Esophagus muscularis mucosa (tissue), 4 donors: ENCODE measurements around the gene C21orf58. TPM values are rescaled to one million over a fixed set of nuclear protein-coding genes. Genes with fewer than 3 reads are reported as not detected.

ENCODE experiments used
- DNase-seq: peaks from one replicate; pipeline ENCODE4 v3.0.0-alpha.2; 2017; ENCODE audit errors: extremely low spot score
- H3K27ac ChIP-seq, 4 donors: fragments of 200-600 bp; sonication (generic); replicated peaks in 1 of 4; 1 replicate in 3 of 4; 2 replicates in 1 of 4; pipeline ENCODE4 v1.5.1; 2016 to 2019; ENCODE audit warnings: mild to moderate bottlenecking in 1 of 4
- H3K27me3 ChIP-seq, 4 donors: fragments of 200-600 bp; sonication (generic); one replicate each; pipeline versions ENCODE4 v1.5.1 to v1.6.0; 2016 to 2019
- H3K36me3 ChIP-seq, 4 donors: fragments of 200-600 bp; sonication (generic); one replicate each; pipeline ENCODE4 v1.5.1; 2016 to 2019
- H3K4me1 ChIP-seq, 4 donors: fragments of 200-600 bp; sonication (generic); one replicate each; pipeline ENCODE4 v1.5.1; 2016 to 2019
- H3K4me3 ChIP-seq, 4 donors: fragments of 200-600 bp; sonication (generic); 1 replicate in 2 of 4; 2 replicates in 2 of 4; pipeline ENCODE4 v1.5.1; 2016 to 2019; ENCODE audit warnings: mild to moderate bottlenecking in 4 of 4, moderate library complexity in 1 of 4
- H3K9me3 ChIP-seq, 4 donors: fragments of 200-600 bp; sonication (generic); 1 replicate in 3 of 4; 2 replicates in 1 of 4; pipeline ENCODE4 v1.5.1; 2016 to 2019
- CTCF ChIP-seq, 3 experiments: fragments of 200-600 bp in 2 of 3; fragments of 450-650 bp in 1 of 3; sonication (generic) in 2 of 3; IDR thresholded peaks; one replicate each; pipeline ENCODE4 v1.5.1; 2017 to 2019; ENCODE audit warnings: antibody characterized with exemption in 3 of 3, mild to moderate bottlenecking in 2 of 3, moderate library complexity in 1 of 3
- EP300 ChIP-seq: sonication (generic); formaldehyde crosslinking; IDR thresholded peaks from one replicate; pipeline ENCODE4 v1.6.1; 2017; ENCODE audit warnings: antibody characterized with exemption
- POLR2A ChIP-seq: fragments of 450-650 bp; IDR thresholded peaks from one replicate; pipeline ENCODE4 v1.6.1; 2017; ENCODE audit warnings: antibody characterized with exemption, moderate library complexity, mild to moderate bottlenecking, low read depth
- POLR2AphosphoS5 ChIP-seq, 2 donors: sonication (generic); formaldehyde crosslinking; IDR thresholded peaks; one replicate each; pipeline ENCODE4 v1.6.1; 2017; ENCODE audit warnings: antibody characterized with exemption in 2 of 2
- WGBS: methylation state at CpG from one replicate; pipeline ENCODE4 v1.1.5; 2018; 5-methylcytosine and 5-hydroxymethylcytosine counted together
- intact Hi-C: fragments of 100-400 bp; cut with DNase I; formaldehyde crosslinking; loops from one replicate; pipeline ENCODE4 v1.15.1; 2023
- total RNA-seq, 4 donors: library from RNA; depleted of rRNA; stranded (reverse); fragments of >200 nt; gene quantifications; one replicate each; pipeline versions ENCODE4 v1.1.0 to v1.2.1, GENCODE V29; 2016

The C21orf58 gene
- total RNA-seq, 4 donors from 2014 or later: 0.50 to 2.5 (median 1.7) TPM

- no peak for DNase-seq
- 83% methylated on average over 10 of the region's 15 CpGs for WGBS
- H3K4me1 ChIP-seq: no peaks in the 10 kb centered on the region
- peaks cover 38 to 91% (median 84%) of the 10 kb centered on the region in 4 donors for H3K36me3 ChIP-seq
- no peak for TF ChIP-seq EP300
- TF ChIP-seq POLR2AphosphoS5 (IDR thresholded peaks at IDR 0.05): no peak
- no peak for TF ChIP-seq CTCF (IDR thresholded peaks at IDR 0.05)
- no peak for TF ChIP-seq POLR2A
- intact Hi-C loops: no loop called here
- no peak overlapping the region for H3K27ac ChIP-seq
- H3K4me3 ChIP-seq: no peak overlapping the region
- H3K9me3 ChIP-seq: no peaks in the 10 kb centered on the region
- no peaks in the 10 kb centered on the region for H3K27me3 ChIP-seq
Measured at GRCh38 chr21:46362946-46363345, 39.3 kb upstream of the C21orf58 start.

- intact Hi-C loops: no loop called here
- 84% methylated on average over 10 of the region's 10 CpGs for WGBS
- DNase-seq: no peak
- Histone ChIP-seq H3K4me3 (no peak overlapping the region), H3K27me3 (no peaks in the 10 kb centered on the region), H3K4me1 (no peaks in the 10 kb centered on the region), H3K36me3 (peaks cover 36 to 91% (median 84%) of the 10 kb centered on the region in 4 donors), H3K27ac (no peak overlapping the region), H3K9me3 (no peaks in the 10 kb centered on the region)
- no peak for TF ChIP-seq CTCF (IDR thresholded peaks at IDR 0.05)
- TF ChIP-seq EP300: no peak
- no peak for TF ChIP-seq POLR2A
- TF ChIP-seq POLR2AphosphoS5 (IDR thresholded peaks at IDR 0.05): no peak
Measured at GRCh38 chr21:46361935-46362334, 38.3 kb upstream of the C21orf58 start.

- intact Hi-C loops: no loop called here
- peaks cover 35 to 91% (median 84%) of the 10 kb centered on the region in 4 donors for H3K36me3 ChIP-seq
Measured at GRCh38 chr21:46361176-46361575, 37.5 kb upstream of the C21orf58 start.

GRCh38 chr21:46357684-46358425, 34.2 kb upstream of the C21orf58 start:
- DNase-seq: no peak
- Histone ChIP-seq H3K4me3 (no peak overlapping the region), H3K27ac (no peak overlapping the region), H3K36me3 (peaks cover 44 to 94% (median 86%) of the 10 kb centered on the region in 4 donors), H3K4me1 (no peaks in the 10 kb centered on the region), H3K27me3 (no peaks in the 10 kb centered on the region), H3K9me3 (no peaks in the 10 kb centered on the region)
- 94% methylated on average over 14 of the region's 19 CpGs for WGBS
- no peak for TF ChIP-seq CTCF (IDR thresholded peaks at IDR 0.05)
- no peak for TF ChIP-seq POLR2AphosphoS5 (IDR thresholded peaks at IDR 0.05)
- TF ChIP-seq POLR2A: no peak
- no peak for TF ChIP-seq EP300
- intact Hi-C loops: no loop called here

More at GRCh38 chr21:46361176-46361575, 37.5 kb upstream of the C21orf58 start:
- Histone ChIP-seq H3K4me3 (no peak overlapping the region), H3K9me3 (no peaks in the 10 kb centered on the region), H3K27ac (no peak overlapping the region), H3K4me1 (no peaks in the 10 kb centered on the region), H3K27me3 (no peaks in the 10 kb centered on the region)
- DNase-seq: no peak
- no peak for TF ChIP-seq EP300
- 94% methylated on average over 10 of the region's 10 CpGs for WGBS

GRCh38 chr21:46357335-46357604, 33.6 kb upstream of the C21orf58 start:
- Histone ChIP-seq H3K4me3 (no peak overlapping the region), H3K36me3 (peaks cover 47 to 96% (median 88%) of the 10 kb centered on the region in 4 donors), H3K9me3 (no peaks in the 10 kb centered on the region), H3K27ac (no peak overlapping the region), H3K27me3 (no peaks in the 10 kb centered on the region), H3K4me1 (no peaks in the 10 kb centered on the region)
- TF ChIP-seq POLR2AphosphoS5 (IDR thresholded peaks at IDR 0.05) (no peak), EP300 (no peak), CTCF (IDR thresholded peaks at IDR 0.05) (no peak), POLR2A (no peak)
- no peak for DNase-seq
- WGBS: 86% methylated on average over 4 of the region's 4 CpGs
- intact Hi-C loops: no loop called here
